CD14-positive monocyte (primary cell): ENCODE results near the gene CPE. TPM values are rescaled to one million over a fixed set of nuclear protein-coding genes. Genes with fewer than 3 reads are reported as not detected.
A peak's percentile ranks its signal among the peaks of the same experiment; 100 is the strongest.

Experiments
- DNase-seq, 3 donors: peaks; one replicate each; pipeline ENCODE4 v3.0.0-alpha.2; 2011 to 2022
- H2AFZ ChIP-seq: 2 replicates; pipeline ENCODE4 v1.6.0; 2012; ENCODE audit warnings: mild to moderate bottlenecking, low read depth, low read length, inconsistent platforms; ENCODE audit not compliant: insufficient read depth, poor library complexity, severe bottlenecking
- H3K27ac ChIP-seq, 2 donors: 1 replicate in 1 of 2; 2 replicates in 1 of 2; pipeline ENCODE4 v1.5.1; 2012 to 2013; ENCODE audit warnings: low read length in 2 of 2, control low read depth in 1 of 2, inconsistent platforms in 1 of 2, low read depth in 1 of 2, mild to moderate bottlenecking in 1 of 2
- H3K27me3 ChIP-seq, 2 donors: one replicate each; pipeline versions ENCODE4 v1.6.0 to v1.6.1; 2011 to 2013; ENCODE audit warnings: low read length in 2 of 2; ENCODE audit not compliant: control insufficient read depth in 2 of 2, insufficient read depth in 2 of 2
- H3K36me3 ChIP-seq, 2 donors: replicated peaks in 1 of 2; 1 replicate in 1 of 2; 2 replicates in 1 of 2; pipeline versions ENCODE4 v1.5.1 to v1.6.1; 2012 to 2013; ENCODE audit warnings: low read length in 2 of 2, control low read depth in 1 of 2, inconsistent platforms in 1 of 2, mild to moderate bottlenecking in 1 of 2; ENCODE audit not compliant: insufficient read depth in 2 of 2, control insufficient read depth in 1 of 2
- H3K4me1 ChIP-seq, 2 donors: 1 replicate in 1 of 2; 2 replicates in 1 of 2; pipeline versions ENCODE4 v1.5.1 to v1.6.1; 2012 to 2013; ENCODE audit warnings: low read length in 2 of 2, control low read depth in 1 of 2, inconsistent platforms in 1 of 2, mild to moderate bottlenecking in 1 of 2, moderate library complexity in 1 of 2; ENCODE audit not compliant: insufficient read depth in 2 of 2, control insufficient read depth in 1 of 2
- H3K4me2 ChIP-seq: replicated peaks from 2 replicates; pipeline ENCODE3; 2012; ENCODE audit warnings: low read length, moderate library complexity, mild to moderate bottlenecking; ENCODE audit not compliant: poor library complexity, severe bottlenecking; ENCODE audit errors: extremely low read depth
- H3K4me3 ChIP-seq, 3 experiments: fragments of 200-600 bp in 1 of 3; sonication (generic) in 1 of 3; replicated peaks in 1 of 3; 1 replicate in 2 of 3; 2 replicates in 1 of 3; pipeline ENCODE4 v1.5.1; 2011 to 2013; ENCODE audit warnings: low read length in 3 of 3, mild to moderate bottlenecking in 3 of 3, control low read depth in 2 of 3, low read depth in 2 of 3, inconsistent platforms in 1 of 3, moderate library complexity in 1 of 3
- H3K79me2 ChIP-seq: 2 replicates; pipeline ENCODE4 v1.6.0; 2012; ENCODE audit warnings: mild to moderate bottlenecking, control low read depth, inconsistent platforms, low read length, moderate library complexity; ENCODE audit not compliant: insufficient read depth
- H3K9ac ChIP-seq: 2 replicates; pipeline ENCODE4 v1.6.0; 2017; ENCODE audit warnings: low read length, mild to moderate bottlenecking; ENCODE audit not compliant: insufficient read depth, poor library complexity, severe bottlenecking
- H3K9me3 ChIP-seq, 2 donors: replicated peaks in 1 of 2; 1 replicate in 1 of 2; 2 replicates in 1 of 2; pipeline versions ENCODE4 v1.5.1 to v1.6.1; 2012 to 2013; ENCODE audit warnings: low read length in 2 of 2, control low read depth in 1 of 2; ENCODE audit not compliant: control insufficient read depth in 1 of 2, insufficient read depth in 1 of 2
- H4K20me1 ChIP-seq: 2 replicates; pipeline ENCODE4 v1.6.0; 2012; ENCODE audit warnings: mild to moderate bottlenecking, low read length, control low read depth, moderate library complexity; ENCODE audit not compliant: insufficient read depth
- H3K27ac Mint-ChIP-seq, 7 donors: one replicate each; pipeline ENCODE4 v1.8.0; 2020; ENCODE audit warnings: mild to moderate bottlenecking in 7 of 7, mixed read lengths in 7 of 7, moderate library complexity in 6 of 7, inconsistent platforms in 2 of 7
- H3K27me3 Mint-ChIP-seq, 3 donors: one replicate each; pipeline ENCODE4 v1.8.0; 2021 to 2022; ENCODE audit warnings: low read depth in 3 of 3, mild to moderate bottlenecking in 3 of 3, mixed read lengths in 3 of 3, moderate library complexity in 3 of 3, inconsistent platforms in 1 of 3
- H3K36me3 Mint-ChIP-seq, 2 donors: one replicate each; pipeline ENCODE4 v1.8.0; 2020; ENCODE audit warnings: mixed read lengths in 2 of 2, inconsistent platforms in 1 of 2, mild to moderate bottlenecking in 1 of 2
- H3K4me1 Mint-ChIP-seq: one replicate; pipeline ENCODE4 v1.8.0; 2020; ENCODE audit warnings: mild to moderate bottlenecking, mixed read lengths
- H3K4me3 Mint-ChIP-seq, 2 donors: one replicate each; pipeline ENCODE4 v1.8.0; 2020; ENCODE audit warnings: mild to moderate bottlenecking in 2 of 2, mixed read lengths in 2 of 2, moderate library complexity in 1 of 2
- H3K9me3 Mint-ChIP-seq, 7 donors: one replicate each; pipeline ENCODE4 v1.8.0; 2020 to 2022; ENCODE audit warnings: mixed read lengths in 7 of 7, mild to moderate bottlenecking in 6 of 7, moderate library complexity in 6 of 7, inconsistent platforms in 2 of 7
- CTCF ChIP-seq: fragments of 200-600 bp; IDR thresholded peaks from one replicate; pipeline ENCODE4 v1.8.0; 2022; ENCODE audit warnings: antibody characterized with exemption, mild to moderate bottlenecking
- WGBS: methylation state at CpG from one replicate; pipeline ENCODE4 v1.1.5; 2013; ENCODE audit warnings: missing lambda C conversion rate; ENCODE audit not compliant: insufficient coverage; 5-methylcytosine and 5-hydroxymethylcytosine counted together
- intact Hi-C, 2 donors: fragments of 100-400 bp; cut with micrococcal nuclease; formaldehyde crosslinking; loops; one replicate each; pipeline versions ENCODE4 v1.15.0 to v1.15.1; 2023
- polyA plus RNA-seq, 3 donors: library from polyadenylated mRNA; depleted of rRNA in 1 of 3; unstranded in 2 of 3; stranded (reverse) in 1 of 3; fragments of 300-500 nt in 2 of 3; fragments of >200 nt in 1 of 3; fragmentation: Illumina TruSeq in 2 of 3; gene quantifications; 1 replicate in 2 of 3; 2 replicates in 1 of 3; pipeline ENCODE4 v1.2.3, GENCODE V29; 2012 to 2021

The CPE gene
- polyA plus RNA-seq, 3 donors, result 0.09 to 0.13 TPM; not detected in 1

GRCh38 chr4:165439981-165440380 is 61.2 kb downstream of the CPE start:
- H3K36me3 ChIP-seq, result no peaks in the 10 kb centered on the region
- no peak for DNase-seq
- no peak for TF ChIP-seq CTCF
- intact Hi-C loops, result no loop called here
- Mint-ChIP-seq H3K36me3 (no peaks in the 10 kb centered on the region), H3K9me3 (peaks cover 0 to 5% (median 0%) of the 10 kb centered on the region in 7 donors), H3K27me3 (peaks cover 0 to 4% (median 4%) of the 10 kb centered on the region in 3 donors), H3K4me3 (no peak overlapping the region), H3K4me1 (no peaks in the 10 kb centered on the region), H3K27ac (no peak overlapping the region)
- no peaks in the 10 kb centered on the region for H3K4me1 ChIP-seq
- no peak overlapping the region for H2AFZ ChIP-seq
- no peaks in the 10 kb centered on the region for H3K79me2 ChIP-seq
- H3K4me3 ChIP-seq, result no peak overlapping the region
- H3K27ac ChIP-seq, result no peak overlapping the region
- H4K20me1 ChIP-seq, result no peaks in the 10 kb centered on the region
- H3K9ac ChIP-seq, result no peak overlapping the region
- no peaks in the 10 kb centered on the region for H3K9me3 ChIP-seq
- WGBS, result no CpG with 5 or more reads among the region's 1 CpG
- peaks cover 0 to 2% of the 10 kb centered on the region in 2 donors for H3K27me3 ChIP-seq
- no peak overlapping the region for H3K4me2 ChIP-seq

GRCh38 chr4:165440415-165441158 is 61.8 kb downstream of the CPE start:
- Mint-ChIP-seq H3K4me3 (no peak overlapping the region), H3K27ac (peak overlapping the region in 1 of 7 donors; percentile 25), H3K9me3 (peaks cover 0 to 7% (median 0%) of the 10 kb centered on the region in 7 donors), H3K4me1 (no peaks in the 10 kb centered on the region), H3K27me3 (peaks cover 0 to 4% (median 4%) of the 10 kb centered on the region in 3 donors), H3K36me3 (no peaks in the 10 kb centered on the region)
- Histone ChIP-seq H3K4me3 (no peak overlapping the region), H3K9ac (no peak overlapping the region), H2AFZ (no peak overlapping the region), H3K79me2 (no peaks in the 10 kb centered on the region), H3K4me1 (no peaks in the 10 kb centered on the region), H3K36me3 (no peaks in the 10 kb centered on the region), H4K20me1 (no peaks in the 10 kb centered on the region), H3K27me3 (peaks cover 0 to 2% of the 10 kb centered on the region in 2 donors), H3K4me2 (no peak overlapping the region), H3K27ac (no peak overlapping the region), H3K9me3 (no peaks in the 10 kb centered on the region)
- 83% methylated on average over 5 of the region's 7 CpGs for WGBS
- TF ChIP-seq CTCF, result no peak
- intact Hi-C loops, result no loop called here
- no peak for DNase-seq
